Activated T-cell treated with anti-CD3 and anti-CD28 coated beads, Interleukin-2, amount 50 U/mL, for 1 hour (primary cell): ENCODE measurements around the gene SLC36A3.
"Not testable (repeated sequence)": the region's sequence is repeated elsewhere in the genome, so short reads cannot be mapped to it uniquely, and the experiment has no call there.

Experiments
- DNase-seq: peaks from one replicate; pipeline ENCODE4 v3.0.0-alpha.2; 2020

Gene SLC36A3

DNA sequence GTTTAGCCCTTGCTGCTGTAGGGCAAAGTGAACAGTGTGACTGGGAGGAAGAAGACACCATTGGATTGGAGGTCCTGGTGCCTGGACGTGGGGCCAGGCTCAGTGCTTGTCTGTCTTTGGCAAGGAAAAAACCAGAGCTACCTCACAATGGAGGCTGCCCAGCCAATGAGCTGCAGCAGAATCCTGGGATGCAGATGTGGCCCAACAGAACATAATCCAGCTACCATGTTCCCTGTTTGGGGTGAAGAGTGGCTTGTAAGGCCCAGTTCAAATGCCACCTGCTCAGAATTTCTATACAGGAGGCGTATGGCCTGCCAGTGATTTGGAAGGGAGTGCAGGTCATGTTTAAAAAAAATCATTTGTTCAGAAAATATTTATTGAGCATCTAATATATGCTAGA lies at the start of gene SLC36A3:
SLC36A3 (minus strand) TSS at position 101 of the 400 bp plus-strand sequence. CDS start 412 bp downstream, outside the sequence.
- DNase-seq, result no peak

DNA sequence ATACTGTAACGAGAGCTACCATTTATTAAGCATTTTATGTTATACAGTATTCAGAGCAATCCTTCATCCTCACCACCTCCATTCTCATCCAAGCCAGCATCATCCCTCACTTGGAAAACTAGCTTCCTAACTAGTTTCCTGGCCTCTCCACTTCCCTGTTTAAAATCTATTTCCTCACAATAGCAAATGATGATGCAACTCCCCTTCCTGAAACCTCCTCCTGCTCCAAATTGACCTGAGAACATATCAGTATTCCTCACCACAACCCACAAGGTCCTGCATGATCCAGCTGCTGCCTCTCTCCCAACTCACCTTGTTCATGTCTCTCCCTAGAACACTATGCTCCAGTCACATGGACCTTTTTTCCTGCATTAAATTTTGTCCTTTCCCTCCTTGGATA lies 48.1 kb upstream of the SLC36A3 start:
- DNase-seq, result no peak

DNA sequence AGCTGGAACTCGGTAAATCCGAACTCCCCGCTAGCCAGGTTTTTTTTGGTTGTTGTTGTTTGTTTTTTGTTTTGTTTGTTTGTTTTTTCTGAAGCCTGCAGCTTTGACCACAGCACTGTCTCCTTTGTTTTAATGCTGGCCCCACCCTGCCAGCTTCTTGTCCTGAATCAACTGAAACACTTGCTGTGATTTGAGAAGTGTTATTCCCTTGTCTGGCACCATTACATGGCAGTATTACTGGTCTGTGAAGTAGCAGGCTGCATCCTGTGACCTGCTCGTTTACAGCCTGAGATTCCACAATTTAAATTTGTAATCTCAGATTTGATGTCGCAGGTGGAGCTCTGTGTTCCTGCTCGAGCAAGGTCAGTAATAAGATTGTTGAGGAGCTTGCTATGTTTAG lies 45.2 kb upstream of the SLC36A3 start:
- no peak for DNase-seq

DNA sequence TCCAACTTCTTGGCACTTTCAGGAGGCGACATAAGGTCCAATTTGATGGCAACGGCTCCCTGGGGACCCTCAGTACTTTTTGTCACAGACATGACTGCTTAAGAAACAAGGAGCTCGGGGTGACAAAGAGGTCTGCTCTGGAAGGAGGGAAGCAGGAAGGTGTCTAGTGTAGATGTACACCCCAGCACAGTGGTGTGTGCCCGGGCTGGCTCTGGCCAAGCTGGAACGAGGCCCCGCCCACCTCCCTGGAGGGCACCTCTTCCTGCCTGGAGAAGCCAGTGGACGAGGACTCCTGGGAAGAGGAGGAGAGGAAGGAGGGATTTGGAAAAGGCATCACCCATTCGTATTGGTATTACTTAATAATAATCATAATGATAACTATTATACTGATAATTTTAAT lies 43.8 kb upstream of the SLC36A3 start, which contains the start of gene SLC36A2:
SLC36A2 (minus strand) TSS at position 191 of the 400 bp plus-strand sequence; CDS start at position 92, 99 bp downstream.
- no peak for DNase-seq

DNA sequence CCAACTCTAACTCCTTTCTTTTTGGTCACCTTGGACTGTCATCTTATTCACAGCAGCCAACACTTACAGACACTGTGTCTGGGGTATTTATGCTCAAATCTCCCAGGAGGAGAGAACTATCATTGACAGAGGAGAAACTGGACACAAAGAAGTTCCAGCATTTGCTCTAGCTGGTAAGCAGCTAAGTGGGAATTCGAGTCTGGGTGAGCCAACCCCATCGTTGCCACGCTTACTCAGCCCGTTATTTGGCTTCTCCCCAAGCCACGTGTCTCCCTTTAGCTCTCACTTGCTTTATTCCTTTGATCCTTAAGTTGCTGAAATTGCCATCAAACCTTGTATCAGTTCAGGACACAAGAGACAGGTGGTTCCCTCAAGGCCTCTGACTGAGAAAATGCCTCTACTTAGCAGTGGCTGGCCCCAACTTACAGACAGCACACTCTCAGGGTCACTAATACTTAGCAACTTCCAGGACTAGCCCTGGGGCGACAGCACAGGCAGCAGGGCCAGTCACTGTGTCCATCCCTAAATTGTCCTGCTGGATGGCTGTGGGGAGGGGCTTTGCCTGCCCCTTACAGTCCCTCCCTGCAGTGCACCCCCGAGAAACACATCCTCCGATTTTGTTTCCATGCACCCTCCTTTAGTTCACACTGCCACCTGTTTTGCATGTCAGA lies 42.4 kb upstream of the SLC36A3 start:
- no peak for DNase-seq

DNA sequence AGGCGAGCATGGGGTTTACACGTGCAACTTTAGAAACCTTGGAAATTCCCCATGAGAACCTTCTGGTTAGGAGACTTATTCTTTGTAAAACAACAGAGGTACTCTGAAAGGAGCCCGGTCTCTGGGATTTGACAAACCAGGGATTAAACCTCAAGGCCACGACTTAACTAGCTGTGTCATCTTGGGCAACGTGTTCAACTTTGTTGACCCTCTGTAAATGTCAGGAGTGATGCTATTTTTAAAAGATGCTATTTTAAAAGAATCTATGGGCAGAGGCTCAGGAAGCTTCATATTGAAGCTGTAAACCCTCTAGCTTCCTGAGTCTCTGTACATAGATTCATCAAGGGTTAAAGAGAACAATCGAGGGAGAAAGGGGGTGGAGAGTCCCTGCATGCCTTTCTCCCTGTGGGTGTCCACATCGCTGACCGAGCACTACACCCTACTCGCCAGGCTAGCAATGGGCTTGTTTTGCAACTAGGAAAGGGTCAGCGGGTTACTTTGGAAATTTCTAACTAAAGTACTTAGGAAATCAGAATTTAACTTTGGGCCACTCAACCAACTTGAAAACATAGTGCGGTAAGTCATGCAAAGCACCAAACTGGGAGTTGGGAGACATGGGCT lies 41.7 kb upstream of the SLC36A3 start:
- DNase-seq, result no peak

DNA sequence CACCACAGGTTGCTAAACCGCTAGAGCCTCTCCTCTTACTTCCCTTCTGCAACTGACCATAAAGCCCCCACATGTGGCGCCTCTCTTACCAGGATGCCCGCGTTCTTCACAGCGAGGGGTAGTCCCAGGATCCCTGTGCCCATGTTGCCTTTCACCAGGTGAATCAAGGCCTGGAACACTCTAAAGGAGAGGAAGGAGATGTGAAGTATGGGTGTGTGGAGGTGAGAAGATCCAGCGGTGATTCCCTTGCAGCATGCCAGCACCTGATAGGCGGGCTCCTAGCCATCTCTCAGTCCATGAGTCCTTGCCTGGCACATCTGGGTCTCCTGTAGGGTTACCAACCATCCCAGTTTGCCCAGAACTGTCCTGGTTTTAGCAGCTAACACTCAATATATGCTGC lies 40.5 kb upstream of the SLC36A3 start:
- DNase-seq, result no peak

DNA sequence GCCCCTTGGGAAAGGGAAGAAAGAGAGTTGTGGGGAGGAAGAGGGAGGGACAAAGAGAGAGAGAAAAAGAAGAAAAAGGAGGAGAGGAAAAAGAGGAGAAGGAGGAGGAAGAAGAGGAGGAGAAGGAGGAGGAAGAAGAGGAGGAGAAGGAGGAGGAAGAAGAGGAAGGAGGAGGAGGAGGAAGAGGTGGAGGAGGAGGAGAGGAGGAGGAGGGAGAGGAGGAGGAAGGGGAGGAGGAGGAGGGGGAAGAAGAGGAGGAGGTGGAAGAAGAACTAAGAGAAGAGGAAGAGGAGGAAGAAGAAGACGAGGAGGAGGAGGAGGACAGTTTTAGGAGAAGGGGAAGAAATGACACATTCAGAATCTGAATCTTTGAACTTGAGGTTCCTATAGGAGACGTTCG lies 36.4 kb upstream of the SLC36A3 start:
- DNase-seq, result no peak

DNA sequence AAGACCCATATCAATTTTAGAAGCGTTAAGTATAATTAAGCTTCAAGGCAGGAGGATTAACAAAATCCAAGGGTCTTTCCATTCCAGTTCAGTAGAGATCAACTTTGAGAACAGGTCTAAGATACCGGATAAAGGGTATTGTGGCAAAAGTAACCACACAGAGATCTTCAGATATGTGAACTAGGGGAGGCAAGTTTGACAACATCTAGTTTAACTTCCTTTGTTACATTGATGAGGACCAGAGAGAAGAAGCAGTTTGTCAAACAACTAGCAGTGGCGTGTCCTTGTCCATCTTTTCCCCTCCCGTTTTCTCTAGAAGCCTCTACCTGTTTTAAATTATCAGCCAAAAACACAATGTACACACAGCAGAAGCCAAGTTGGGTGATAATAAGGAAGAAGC lies 35.2 kb upstream of the SLC36A3 start:
- DNase-seq, result no peak

DNA sequence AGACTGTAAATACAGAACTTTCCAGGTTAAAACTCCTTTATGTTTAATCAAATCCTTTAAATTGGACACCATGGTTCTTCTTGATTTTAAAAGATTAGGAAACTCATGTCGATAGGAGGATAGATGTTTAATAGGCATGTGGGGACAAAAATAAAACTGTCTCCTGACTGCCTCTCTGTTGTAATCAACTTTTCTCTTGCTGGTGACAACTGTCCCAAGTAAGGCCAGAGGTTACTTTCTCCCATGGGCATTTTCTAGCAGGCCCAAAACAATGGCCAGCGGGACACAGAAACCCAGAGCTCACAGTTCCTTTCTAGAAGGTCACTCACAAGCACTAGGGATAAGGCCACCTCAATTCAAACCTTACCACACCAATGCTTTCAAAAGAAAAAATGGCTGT lies 29.3 kb upstream of the SLC36A3 start:
- no peak for DNase-seq

DNA sequence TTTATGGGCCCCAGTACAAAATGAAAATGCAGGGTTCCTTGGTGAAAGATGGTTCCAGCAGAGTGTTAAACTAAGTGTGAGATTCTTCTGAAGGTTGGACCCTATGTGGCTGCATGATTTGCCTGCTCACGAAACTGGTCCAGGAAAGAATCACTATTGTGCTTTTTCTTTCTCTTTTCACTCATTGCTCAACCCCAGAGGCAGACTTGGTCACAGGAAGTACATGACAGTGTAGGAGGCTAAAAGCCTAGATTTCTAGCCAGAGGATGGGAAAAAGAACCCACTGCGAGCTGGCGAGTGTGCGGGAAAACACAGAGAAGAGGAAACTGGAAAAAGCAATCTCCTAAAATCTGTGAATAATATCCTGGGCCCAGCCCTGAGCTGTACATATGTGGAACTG lies 25.2 kb upstream of the SLC36A3 start:
- DNase-seq, result no peak

DNA sequence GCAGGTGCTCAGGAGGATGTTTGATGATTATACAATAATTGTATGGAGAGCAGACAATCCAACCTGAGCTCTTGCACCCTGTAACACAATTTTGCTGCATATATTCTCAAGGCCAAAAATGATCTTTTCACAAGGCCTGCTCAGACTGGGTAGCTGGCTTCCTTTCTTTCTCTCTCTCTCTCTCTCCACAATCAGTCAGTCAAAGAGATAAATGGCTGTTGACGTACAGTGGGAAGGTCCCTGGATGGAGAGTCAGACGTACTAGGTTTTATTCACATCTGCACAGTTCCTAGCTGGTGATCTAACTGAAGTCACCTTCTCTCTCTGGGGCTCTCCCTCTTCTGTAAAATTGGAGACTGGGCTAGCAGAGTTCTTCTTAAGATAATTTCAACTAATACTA lies 24.0 kb upstream of the SLC36A3 start:
- no peak for DNase-seq

DNA sequence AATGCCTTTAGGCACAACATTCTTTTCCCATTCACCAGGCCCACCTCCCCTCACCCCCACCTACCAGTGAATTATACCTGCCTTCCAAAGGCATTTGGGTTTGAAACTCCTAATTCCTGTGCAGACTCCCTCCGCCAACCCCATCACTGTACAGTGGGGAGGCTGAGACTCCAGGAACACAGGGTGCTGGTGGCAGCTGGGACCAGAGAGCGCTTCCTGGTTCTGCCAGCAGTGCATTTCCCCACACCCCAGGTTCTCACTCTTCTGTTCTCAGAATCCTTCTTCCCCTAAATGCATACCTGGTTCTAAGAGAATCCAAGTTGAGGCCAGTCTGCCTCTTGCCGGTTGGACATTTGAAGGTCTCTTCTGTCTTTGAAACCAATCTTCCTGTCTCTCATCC lies 22.7 kb upstream of the SLC36A3 start:
- no peak for DNase-seq

DNA sequence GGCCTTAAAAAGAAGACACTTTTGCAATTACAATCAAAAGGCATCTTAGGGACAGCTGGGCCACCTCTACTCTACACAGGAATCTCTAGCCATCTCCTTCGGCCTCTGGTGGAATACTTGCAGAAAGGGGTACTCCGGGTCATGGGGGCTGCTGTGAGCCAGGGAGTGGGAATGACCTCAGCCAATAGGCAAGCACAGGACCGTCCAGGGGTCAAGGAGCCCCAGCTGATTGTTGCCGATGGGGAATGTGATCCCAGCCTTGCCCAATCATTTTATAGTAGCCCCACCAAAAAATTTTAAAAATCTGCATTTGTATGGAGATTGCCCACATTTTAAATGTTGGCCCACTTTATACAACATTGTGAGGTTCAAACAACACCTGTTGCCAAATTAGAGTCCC lies 16.9 kb upstream of the SLC36A3 start:
- no peak for DNase-seq

DNA sequence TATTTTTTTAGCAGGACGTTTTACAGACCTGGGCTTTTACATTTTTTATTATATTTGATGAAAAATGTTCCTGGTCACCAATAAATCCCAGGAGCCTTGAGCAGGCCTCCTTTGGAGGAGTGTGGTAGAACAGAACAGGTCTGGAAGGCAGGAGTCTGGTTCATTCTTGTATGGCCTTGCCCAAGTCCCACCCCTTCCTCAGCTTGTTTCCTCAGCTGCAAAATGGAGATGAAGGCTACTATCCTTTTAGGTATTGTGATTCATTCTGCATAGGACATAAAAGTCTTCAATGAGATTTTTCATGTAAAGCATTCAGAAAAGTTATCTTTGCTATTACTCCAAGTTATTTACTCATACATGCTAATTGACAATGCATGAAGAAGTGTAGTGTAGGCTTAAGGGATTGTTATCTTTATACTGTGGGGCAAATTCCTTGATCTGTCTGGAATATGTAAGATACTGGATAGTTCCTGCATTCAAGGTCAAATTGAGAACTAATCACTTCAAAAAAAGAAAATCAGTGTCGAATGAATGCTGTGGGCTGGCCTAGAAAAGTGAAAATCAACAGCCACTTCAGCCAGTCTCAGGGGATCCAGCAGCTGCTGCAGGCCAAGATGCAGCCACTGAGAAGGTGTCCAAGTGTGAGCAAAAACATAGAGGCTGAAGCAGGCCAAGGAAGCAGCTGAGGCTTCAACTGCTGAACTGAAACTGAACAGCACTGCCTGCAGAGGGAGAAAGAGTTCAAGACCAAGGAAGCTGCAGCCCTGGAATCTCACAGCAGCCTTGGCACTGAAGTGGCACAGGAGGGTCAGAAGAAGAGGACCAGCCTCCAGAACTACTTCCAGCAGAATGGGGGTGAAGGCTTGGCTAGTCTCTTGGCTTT lies 15.5 kb upstream of the SLC36A3 start:
- DNase-seq, result no peak

DNA sequence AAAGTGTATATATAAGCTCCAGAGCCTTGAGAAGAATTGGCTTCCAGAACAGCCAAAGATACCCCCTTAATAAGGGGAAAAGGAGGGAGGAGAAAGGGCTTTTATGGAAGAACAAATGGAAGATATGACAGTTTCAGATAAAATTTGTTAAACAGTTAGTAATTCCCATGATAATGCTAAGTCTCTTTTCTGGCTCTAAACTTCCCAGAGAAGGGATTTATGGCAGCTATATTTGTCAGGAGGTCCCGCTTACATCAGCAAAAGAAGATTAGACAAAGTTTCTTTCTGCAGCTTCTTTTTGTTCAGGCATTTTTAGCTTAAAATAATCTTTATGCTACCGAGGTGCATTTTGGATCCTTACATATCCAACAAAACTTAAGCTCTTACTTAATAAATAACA lies 14.3 kb upstream of the SLC36A3 start:
- no peak for DNase-seq

DNA sequence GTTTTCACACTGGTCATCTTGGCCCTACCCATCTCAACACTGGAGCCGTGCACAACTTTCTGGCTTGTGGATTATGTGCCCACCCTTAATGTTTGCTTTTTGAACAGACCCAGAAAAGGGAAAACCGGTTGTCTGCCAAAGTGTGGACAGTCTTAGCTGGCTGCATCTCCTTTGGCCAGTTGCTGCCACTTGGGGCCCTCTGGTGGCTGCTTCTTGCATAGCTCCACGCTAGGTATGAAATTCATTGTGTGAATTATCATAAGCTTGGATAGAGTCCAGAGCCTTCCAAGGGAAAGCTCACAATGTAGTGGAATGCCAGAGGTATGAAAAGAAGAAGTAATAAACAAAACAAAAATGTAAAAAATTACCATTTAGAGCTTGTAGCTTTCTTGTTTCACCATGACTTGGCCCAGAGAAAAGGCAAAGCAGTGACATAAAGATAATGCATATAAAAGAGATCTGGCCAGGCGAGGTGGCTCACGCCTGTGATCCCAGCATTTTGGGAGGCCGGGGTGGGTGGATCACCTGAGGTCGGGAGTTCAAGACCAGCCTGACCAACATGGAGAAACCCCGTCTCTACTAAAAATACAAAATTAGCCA lies 12.5 kb upstream of the SLC36A3 start:
- peak; percentile 42 for DNase-seq

DNA sequence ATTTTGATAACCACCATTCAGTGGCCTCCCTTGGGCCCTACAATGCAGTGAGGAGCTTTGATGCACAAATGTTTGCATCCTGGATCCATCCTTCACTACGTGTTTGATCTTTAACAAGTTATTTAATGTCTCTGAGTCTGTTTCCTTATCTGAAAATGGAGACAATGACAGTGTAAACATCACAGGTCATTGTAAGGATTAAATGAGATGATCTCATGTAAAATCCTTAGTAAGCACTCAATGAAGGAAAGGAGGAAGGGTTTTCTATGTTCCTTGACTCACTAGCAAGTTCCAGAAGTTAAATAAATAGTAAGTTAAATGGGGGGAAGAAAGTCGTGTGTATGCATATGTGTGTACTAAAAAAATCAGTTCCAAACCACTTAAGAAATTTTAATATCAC lies 9.8 kb upstream of the SLC36A3 start:
- DNase-seq, result no peak

DNA sequence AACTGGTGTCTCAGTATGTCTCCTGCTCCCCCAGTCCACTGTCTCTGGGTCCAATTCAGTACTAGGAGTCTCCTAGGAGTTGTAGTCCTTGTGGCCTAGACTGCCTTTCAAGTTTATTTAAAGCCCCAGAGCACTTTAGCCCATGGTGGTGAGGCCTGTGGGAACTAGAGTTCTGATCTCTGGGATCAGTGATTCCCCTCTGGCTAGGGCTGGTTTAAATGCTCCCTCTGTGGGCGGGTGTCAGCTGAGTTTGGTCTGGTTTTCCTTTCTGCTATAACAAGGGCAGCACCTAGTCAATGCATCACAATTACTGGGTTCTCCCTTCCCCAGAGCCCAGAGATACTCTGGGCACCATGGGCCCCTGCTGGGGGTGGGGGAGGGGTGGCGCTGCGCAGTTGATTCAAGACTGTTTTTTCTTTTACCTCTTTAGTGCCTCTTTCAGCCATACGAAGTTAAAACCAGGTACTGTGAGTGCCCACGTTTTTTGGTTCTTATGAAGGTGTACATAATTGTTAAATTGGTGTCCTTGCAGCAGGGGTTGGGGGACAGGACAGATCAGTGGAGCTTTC lies 9.3 kb upstream of the SLC36A3 start:
- no peak for DNase-seq

DNA sequence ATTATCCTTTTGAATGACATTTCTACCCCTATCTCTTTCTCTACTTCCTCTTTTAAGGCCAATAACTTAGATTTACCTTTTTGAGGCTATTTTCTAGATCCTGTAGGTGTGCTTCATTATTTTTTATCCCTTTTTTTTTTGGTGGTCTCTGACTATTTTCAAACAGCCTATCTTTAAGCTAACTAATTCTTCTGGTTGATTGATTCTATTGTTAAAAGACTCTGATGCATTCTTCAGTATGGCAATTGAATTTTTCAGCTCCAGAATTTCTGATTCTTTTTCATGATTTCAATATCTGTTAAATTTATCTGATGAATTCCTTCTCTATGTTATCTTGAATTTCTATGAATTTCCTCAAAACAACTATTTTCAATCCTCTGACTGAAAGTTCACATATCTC lies 7.4 kb upstream of the SLC36A3 start:
- DNase-seq, result no peak

DNA sequence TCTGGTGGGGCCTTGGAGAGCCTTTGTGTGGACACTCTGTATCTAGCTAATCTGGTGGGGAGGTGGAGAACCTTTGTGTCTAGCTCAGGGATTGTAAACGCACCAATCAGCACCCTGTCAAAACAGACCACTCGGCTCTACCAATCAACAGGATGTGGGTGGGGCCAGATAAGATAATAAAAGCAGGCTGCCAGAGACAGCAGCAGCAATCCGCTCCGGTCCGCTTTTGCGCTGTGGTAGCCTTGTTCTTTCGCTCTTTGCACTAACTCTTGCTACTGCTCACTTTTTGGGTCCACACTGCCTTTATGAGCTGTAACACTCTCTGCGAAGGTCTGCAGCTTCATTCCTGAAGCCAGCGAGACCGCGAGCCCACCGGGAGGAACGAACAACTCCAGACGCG lies 6.3 kb upstream of the SLC36A3 start:
- not testable (repeated sequence) for DNase-seq

DNA sequence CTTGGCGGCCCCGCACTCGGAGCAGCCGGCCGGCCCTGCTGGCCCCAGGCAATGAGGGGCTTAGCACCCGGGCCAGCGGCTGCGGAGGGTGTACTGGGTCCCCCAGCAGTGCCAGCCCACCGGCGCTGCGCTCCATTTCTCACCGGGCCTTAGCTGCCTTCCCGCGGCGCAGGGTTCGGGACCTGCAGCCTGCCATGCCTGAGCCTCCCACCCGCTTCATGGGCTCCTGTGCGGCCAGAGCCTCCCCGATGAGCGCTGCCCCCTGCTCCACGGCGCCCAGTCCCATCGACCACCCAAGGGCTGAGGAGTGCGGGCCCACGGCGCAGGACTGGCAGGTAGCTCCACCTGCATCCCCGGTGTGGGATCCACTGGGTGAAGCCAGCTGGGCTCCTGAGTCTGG lies 5.7 kb upstream of the SLC36A3 start:
- DNase-seq, result not testable (repeated sequence)
